Adrenal gland (tissue), 12 donors: ENCODE results near the gene SKIC3. TPM values are rescaled to one million over a fixed set of nuclear protein-coding genes. Genes with fewer than 3 reads are reported as not detected.

Source experiments
- DNase-seq, 7 donors: peaks; one replicate each; pipeline ENCODE4 v3.0.0-alpha.2; 2019 to 2020
- H3K27ac ChIP-seq, 5 donors: fragments of 200-600 bp; sonication (generic) in 4 of 5; 1 replicate in 3 of 5; 2 replicates in 2 of 5; pipeline versions ENCODE4 v1.5.1 to v1.8.0; 2016 to 2020; ENCODE audit warnings: mild to moderate bottlenecking in 1 of 5
- H3K27me3 ChIP-seq: fragments of 200-600 bp; 2 replicates; pipeline ENCODE4 v1.8.0; 2021
- H3K36me3 ChIP-seq, 2 donors: fragments of 200-600 bp; replicated peaks in 1 of 2; 1 replicate in 1 of 2; 2 replicates in 1 of 2; pipeline versions ENCODE4 v1.5.1 to v1.8.0; 2018 to 2022
- H3K4me1 ChIP-seq, 2 donors: fragments of 200-600 bp; replicated peaks in 1 of 2; 1 replicate in 1 of 2; 2 replicates in 1 of 2; pipeline versions ENCODE4 v1.5.1 to v1.8.0; 2018 to 2021
- H3K4me3 ChIP-seq, 4 donors: fragments of 200-600 bp; sonication (generic) in 3 of 4; one replicate each; pipeline ENCODE4 v1.5.1; 2016 to 2018
- H3K9me3 ChIP-seq, 3 donors: fragments of 200-600 bp; sonication (generic) in 1 of 3; replicated peaks in 1 of 3; 1 replicate in 2 of 3; 2 replicates in 1 of 3; pipeline versions ENCODE4 v1.5.1 to v1.8.0; 2016 to 2021
- CTCF ChIP-seq, 6 experiments: fragments of 450-650 bp in 4 of 6; fragments of 200-600 bp in 2 of 6; sonication (generic) in 1 of 6; IDR thresholded peaks; 1 replicate in 5 of 6; 2 replicates in 1 of 6; pipeline versions ENCODE4 v1.5.1 to v1.8.0; 2016 to 2021; ENCODE audit warnings: antibody characterized with exemption in 6 of 6, mild to moderate bottlenecking in 2 of 6, moderate library complexity in 1 of 6
- POLR2A ChIP-seq, 2 donors: fragments of 450-650 bp; IDR thresholded peaks; one replicate each; pipeline ENCODE4 v1.6.1; 2017; ENCODE audit warnings: antibody characterized with exemption in 2 of 2, mild to moderate bottlenecking in 2 of 2, moderate library complexity in 1 of 2
- WGBS, 4 donors: extraction: QIAGEN DNeasy Blood & Tissue Kit in 2 of 4; methylation state at CpG; one replicate each; pipeline versions ENCODE4 v1.1.5 to v1.1.7; 2013 to 2017; 5-methylcytosine and 5-hydroxymethylcytosine counted together
- intact Hi-C, 2 donors: fragments of 100-400 bp; cut with DNase I; formaldehyde crosslinking; loops; one replicate each; pipeline versions ENCODE4 v1.14.1 to v1.15.0; 2022 to 2023
- polyA plus RNA-seq, 3 donors: library from polyadenylated mRNA; stranded (reverse); fragments of 200-250 nt in 2 of 3; fragments of 350-450 nt in 1 of 3; fragmentation: Illumina TruSeq in 1 of 3; extraction: RNeasy Lipid Tissue Mini Kit (QIAGEN cat#74804) in 1 of 3; gene quantifications; one replicate each; pipeline ENCODE4 v1.2.3, GENCODE V29; 2013 to 2014
- total RNA-seq, 9 donors: library from RNA; depleted of rRNA in 4 of 9; stranded (reverse); fragments of >200 nt in 4 of 9; fragments of 120-200 nt in 1 of 9; fragmentation: NEBNext Ultra II Directional in 1 of 9; extraction: Animal tissue kit (Norgen Biotek cat#: 25700) in 1 of 9; gene quantifications; one replicate each; pipeline versions ENCODE4 v1.1.0 to v1.2.4, GENCODE V29; 2013 to 2023
- donor health status: healthy with polysubstance abuse.
- donor health status: Bipolar disorder and iron deficiency.
- donor health status: DM: yes; HTN: yes; CAD: no.
- donor health status: DM: no; HTN: no; CAD: no.
- donor health status: DM: no; HTN: no; CAD: no.
- donor health status: DM: yes; HTN: yes; CAD: no.

Gene SKIC3
- total and polyA plus RNA-seq, 12 donors, result 17.5 to 108 (median 73.3) TPM

- peak in 4 of 7 donors; percentile 11 to 44 (median 28) for DNase-seq
- no peak for TF ChIP-seq CTCF (IDR thresholded peaks at IDR 0.05)
- TF ChIP-seq POLR2A (IDR thresholded peaks at IDR 0.05), result no peak
- intact Hi-C loops, result no loop called here
- WGBS, 4 donors, result 91 to 93% (median 92%) methylated on average over 3 of the region's 3 CpGs
- Histone ChIP-seq H3K27me3 (no peaks in the 10 kb centered on the region), H3K36me3 (no peaks in the 10 kb centered on the region), H3K27ac (no peak overlapping the region), H3K9me3 (no peaks in the 10 kb centered on the region), H3K4me3 (no peak overlapping the region), H3K4me1 (peaks cover 5 to 12% of the 10 kb centered on the region in 2 donors)
Observed at GRCh38 chr5:95595289-95595931, 40.6 kb upstream of the SKIC3 start.

GRCh38 chr5:95591490-95591901 is 36.7 kb upstream of the SKIC3 start:
- no peaks in the 10 kb centered on the region for H3K9me3 ChIP-seq
- H3K4me1 ChIP-seq, result peaks cover 5 to 12% of the 10 kb centered on the region in 2 donors
- no peak for TF ChIP-seq POLR2A (IDR thresholded peaks at IDR 0.05)
- TF ChIP-seq CTCF (IDR thresholded peaks at IDR 0.05), result no peak
- no peaks in the 10 kb centered on the region for H3K36me3 ChIP-seq
- H3K27ac ChIP-seq, result peak overlapping the region in 3 of 5 donors; percentile 2 to 34 (median 27)
- peak in 2 of 7 donors; percentile 2 to 10 for DNase-seq
- 80 to 87% (median 83%) methylated on average over 5 of the region's 5 CpGs for WGBS, 4 donors
- H3K4me3 ChIP-seq, result no peak overlapping the region
- intact Hi-C loops, result no loop called here
- H3K27me3 ChIP-seq, result no peaks in the 10 kb centered on the region

- 68 to 90% (median 74%) methylated on average over 1 of the region's 1 CpG for WGBS, 4 donors
- Histone ChIP-seq H3K27me3 (no peaks in the 10 kb centered on the region), H3K27ac (peak overlapping the region in 1 of 5 donors; percentile 2), H3K4me1 (peaks cover 5 to 12% of the 10 kb centered on the region in 2 donors), H3K4me3 (no peak overlapping the region), H3K36me3 (no peaks in the 10 kb centered on the region), H3K9me3 (no peaks in the 10 kb centered on the region)
- DNase-seq, result no peak
- intact Hi-C loops, result no loop called here
- TF ChIP-seq POLR2A (IDR thresholded peaks at IDR 0.05) (no peak), CTCF (IDR thresholded peaks at IDR 0.05) (no peak)
Observed at GRCh38 chr5:95590880-95591279, 36.1 kb upstream of the SKIC3 start.

- no peak for DNase-seq
- H3K27ac ChIP-seq, result no peak overlapping the region
- H3K4me1 ChIP-seq, result no peaks in the 10 kb centered on the region
- no peaks in the 10 kb centered on the region for H3K27me3 ChIP-seq
- no peak overlapping the region for H3K4me3 ChIP-seq
- intact Hi-C loops, result no loop called here
- 97 to 100% (median 99%) methylated on average over 1 of the region's 1 CpG for WGBS, 4 donors
- no peak for TF ChIP-seq CTCF (IDR thresholded peaks at IDR 0.05)
- H3K36me3 ChIP-seq, result no peaks in the 10 kb centered on the region
- no peaks in the 10 kb centered on the region for H3K9me3 ChIP-seq
Observed at GRCh38 chr5:95583992-95584391, 29.2 kb upstream of the SKIC3 start.
